Measurements from ENCODE around the gene HMGN4. TPM values are rescaled to one million over a fixed set of nuclear protein-coding genes. Genes with fewer than 3 reads are reported as not detected.

The HMGN4 gene
- total and polyA plus RNA-seq, 9 of the 15 experiments (the other 6 are each of a cell fraction or from before 2014, with no cell fraction given), result 35.4 to 134 (median 94.1) TPM

DNA sequence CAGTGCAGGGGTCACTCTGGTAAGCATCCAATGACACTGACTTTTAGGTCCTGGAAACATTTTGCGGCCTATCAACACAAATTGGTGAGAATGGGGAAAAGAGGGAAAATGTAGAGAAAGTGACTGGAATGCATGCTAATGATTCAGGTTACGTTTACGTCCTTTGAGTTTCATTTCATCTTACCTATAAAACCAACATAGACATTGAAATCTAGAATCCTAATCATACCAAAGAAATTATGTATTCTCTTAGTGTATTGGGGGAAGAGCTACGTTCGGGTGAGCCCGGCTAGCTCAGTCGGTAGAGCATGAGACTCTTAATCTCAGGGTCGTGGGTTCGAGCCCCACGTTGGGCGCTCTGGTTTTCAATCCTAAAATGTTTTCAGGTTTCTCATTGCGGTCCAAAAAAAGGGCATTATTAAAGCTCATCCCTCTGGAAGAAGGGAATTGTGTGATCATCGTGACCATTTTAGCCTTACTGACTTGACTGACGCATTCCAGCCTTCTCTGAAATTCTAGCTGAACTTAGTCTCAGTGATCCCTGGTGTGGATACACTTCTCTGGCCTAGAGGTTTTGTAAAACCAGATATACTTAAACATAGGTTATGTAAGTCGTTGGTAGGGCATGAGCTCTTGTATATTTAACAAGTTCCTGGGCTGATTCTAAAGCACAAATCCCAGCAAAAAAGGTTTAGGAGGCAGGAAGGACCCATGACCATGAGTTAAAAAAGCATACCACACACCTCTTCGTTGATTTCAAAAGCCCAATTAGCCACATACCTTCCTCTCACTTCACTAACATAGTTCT, 18.3 kb downstream of the HMGN4 start (continued):
- TF ChIP-seq YBX1 (IDR thresholded peaks at IDR 0.05), result no peak
- no peak for TF ChIP-seq EZH2 (IDR thresholded peaks at IDR 0.05; ENCODE audit: borderline replicate concordance, low read depth, low read length)
- TF ChIP-seq ZNF175 (CRISPR knock-in tag; IDR thresholded peaks at IDR 0.05; ENCODE audit: low read depth), result no peak
- TF ChIP-seq, protein P1, sequence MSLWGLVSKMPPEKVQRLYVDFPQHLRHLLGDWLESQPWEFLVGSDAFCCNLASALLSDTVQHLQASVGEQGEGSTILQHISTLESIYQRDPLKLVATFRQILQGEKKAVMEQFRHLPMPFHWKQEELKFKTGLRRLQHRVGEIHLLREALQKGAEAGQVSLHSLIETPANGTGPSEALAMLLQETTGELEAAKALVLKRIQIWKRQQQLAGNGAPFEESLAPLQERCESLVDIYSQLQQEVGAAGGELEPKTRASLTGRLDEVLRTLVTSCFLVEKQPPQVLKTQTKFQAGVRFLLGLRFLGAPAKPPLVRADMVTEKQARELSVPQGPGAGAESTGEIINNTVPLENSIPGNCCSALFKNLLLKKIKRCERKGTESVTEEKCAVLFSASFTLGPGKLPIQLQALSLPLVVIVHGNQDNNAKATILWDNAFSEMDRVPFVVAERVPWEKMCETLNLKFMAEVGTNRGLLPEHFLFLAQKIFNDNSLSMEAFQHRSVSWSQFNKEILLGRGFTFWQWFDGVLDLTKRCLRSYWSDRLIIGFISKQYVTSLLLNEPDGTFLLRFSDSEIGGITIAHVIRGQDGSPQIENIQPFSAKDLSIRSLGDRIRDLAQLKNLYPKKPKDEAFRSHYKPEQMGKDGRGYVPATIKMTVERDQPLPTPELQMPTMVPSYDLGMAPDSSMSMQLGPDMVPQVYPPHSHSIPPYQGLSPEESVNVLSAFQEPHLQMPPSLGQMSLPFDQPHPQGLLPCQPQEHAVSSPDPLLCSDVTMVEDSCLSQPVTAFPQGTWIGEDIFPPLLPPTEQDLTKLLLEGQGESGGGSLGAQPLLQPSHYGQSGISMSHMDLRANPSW (CRISPR knock-in tag; IDR thresholded peaks at IDR 0.05), result no peak; the same call in 1 of the 2 replicates
- TF ChIP-seq ATF1 (CRISPR knock-in tag; IDR thresholded peaks at IDR 0.05), result no peak
- peak; percentile 69 for TF ChIP-seq ATF1 (tag; IDR thresholded peaks at IDR 0.05)
- TF ChIP-seq OTX1 (CRISPR knock-in tag; IDR thresholded peaks at IDR 0.05), result 0 out of 2 replicates have a peak, but pooled peaks have one; percentile 14
- TF ChIP-seq, protein P2, sequence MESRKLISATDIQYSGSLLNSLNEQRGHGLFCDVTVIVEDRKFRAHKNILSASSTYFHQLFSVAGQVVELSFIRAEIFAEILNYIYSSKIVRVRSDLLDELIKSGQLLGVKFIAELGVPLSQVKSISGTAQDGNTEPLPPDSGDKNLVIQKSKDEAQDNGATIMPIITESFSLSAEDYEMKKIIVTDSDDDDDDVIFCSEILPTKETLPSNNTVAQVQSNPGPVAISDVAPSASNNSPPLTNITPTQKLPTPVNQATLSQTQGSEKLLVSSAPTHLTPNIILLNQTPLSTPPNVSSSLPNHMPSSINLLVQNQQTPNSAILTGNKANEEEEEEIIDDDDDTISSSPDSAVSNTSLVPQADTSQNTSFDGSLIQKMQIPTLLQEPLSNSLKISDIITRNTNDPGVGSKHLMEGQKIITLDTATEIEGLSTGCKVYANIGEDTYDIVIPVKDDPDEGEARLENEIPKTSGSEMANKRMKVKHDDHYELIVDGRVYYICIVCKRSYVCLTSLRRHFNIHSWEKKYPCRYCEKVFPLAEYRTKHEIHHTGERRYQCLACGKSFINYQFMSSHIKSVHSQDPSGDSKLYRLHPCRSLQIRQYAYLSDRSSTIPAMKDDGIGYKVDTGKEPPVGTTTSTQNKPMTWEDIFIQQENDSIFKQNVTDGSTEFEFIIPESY (CRISPR knock-in tag; IDR thresholded peaks at IDR 0.05), result peak; percentile 75
- TF ChIP-seq ZNF780A (CRISPR knock-in tag; IDR thresholded peaks at IDR 0.05), result no peak
- TF ChIP-seq PYGO2 (tag; IDR thresholded peaks at IDR 0.05), result no peak
- no peak for TF ChIP-seq BCL6 (CRISPR knock-in tag; IDR thresholded peaks at IDR 0.05)
- TF ChIP-seq, protein P3, sequence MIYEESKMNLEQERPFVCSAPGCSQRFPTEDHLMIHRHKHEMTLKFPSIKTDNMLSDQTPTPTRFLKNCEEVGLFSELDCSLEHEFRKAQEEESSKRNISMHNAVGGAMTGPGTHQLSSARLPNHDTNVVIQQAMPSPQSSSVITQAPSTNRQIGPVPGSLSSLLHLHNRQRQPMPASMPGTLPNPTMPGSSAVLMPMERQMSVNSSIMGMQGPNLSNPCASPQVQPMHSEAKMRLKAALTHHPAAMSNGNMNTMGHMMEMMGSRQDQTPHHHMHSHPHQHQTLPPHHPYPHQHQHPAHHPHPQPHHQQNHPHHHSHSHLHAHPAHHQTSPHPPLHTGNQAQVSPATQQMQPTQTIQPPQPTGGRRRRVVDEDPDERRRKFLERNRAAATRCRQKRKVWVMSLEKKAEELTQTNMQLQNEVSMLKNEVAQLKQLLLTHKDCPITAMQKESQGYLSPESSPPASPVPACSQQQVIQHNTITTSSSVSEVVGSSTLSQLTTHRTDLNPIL (CRISPR knock-in tag; IDR thresholded peaks at IDR 0.05), result no peak; the same call in 1 of the 2 replicates
- no peak for TF ChIP-seq HSF4 (CRISPR knock-in tag; IDR thresholded peaks at IDR 0.05; ENCODE audit: borderline replicate concordance)
- TF ChIP-seq JUN (IDR thresholded peaks at IDR 0.05; ENCODE audit: borderline replicate concordance, low read depth, low read length), result 0 out of 2 replicates have a peak, but pooled peaks have one; percentile 3
- no peak for TF ChIP-seq JUN (CRISPR knock-in tag; IDR thresholded peaks at IDR 0.05; ENCODE audit: borderline replicate concordance)
- no peak for TF ChIP-seq ARHGAP35 (IDR thresholded peaks at IDR 0.05; ENCODE audit: partially characterized antibody)
- TF ChIP-seq, protein P4, sequence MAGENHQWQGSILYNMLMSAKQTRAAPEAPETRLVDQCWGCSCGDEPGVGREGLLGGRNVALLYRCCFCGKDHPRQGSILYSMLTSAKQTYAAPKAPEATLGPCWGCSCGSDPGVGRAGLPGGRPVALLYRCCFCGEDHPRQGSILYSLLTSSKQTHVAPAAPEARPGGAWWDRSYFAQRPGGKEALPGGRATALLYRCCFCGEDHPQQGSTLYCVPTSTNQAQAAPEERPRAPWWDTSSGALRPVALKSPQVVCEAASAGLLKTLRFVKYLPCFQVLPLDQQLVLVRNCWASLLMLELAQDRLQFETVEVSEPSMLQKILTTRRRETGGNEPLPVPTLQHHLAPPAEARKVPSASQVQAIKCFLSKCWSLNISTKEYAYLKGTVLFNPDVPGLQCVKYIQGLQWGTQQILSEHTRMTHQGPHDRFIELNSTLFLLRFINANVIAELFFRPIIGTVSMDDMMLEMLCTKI (IDR thresholded peaks at IDR 0.05; ENCODE audit: partially characterized antibody), result no peak
- TF ChIP-seq, protein P5, sequence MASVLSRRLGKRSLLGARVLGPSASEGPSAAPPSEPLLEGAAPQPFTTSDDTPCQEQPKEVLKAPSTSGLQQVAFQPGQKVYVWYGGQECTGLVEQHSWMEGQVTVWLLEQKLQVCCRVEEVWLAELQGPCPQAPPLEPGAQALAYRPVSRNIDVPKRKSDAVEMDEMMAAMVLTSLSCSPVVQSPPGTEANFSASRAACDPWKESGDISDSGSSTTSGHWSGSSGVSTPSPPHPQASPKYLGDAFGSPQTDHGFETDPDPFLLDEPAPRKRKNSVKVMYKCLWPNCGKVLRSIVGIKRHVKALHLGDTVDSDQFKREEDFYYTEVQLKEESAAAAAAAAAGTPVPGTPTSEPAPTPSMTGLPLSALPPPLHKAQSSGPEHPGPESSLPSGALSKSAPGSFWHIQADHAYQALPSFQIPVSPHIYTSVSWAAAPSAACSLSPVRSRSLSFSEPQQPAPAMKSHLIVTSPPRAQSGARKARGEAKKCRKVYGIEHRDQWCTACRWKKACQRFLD (CRISPR knock-in tag; IDR thresholded peaks at IDR 0.05), result no peak

Measured in K562 (cell line).